WTC11 (cell line): Measurements from ENCODE around the gene PNO1. TPM values are rescaled to one million over a fixed set of nuclear protein-coding genes. Genes with fewer than 3 reads are reported as not detected.
A peak's percentile ranks its signal among the peaks of the same experiment; 100 is the strongest.

ENCODE experiments used
- ATAC-seq: fragments of 200-7000 bp; cut with Tn5 transposase; 2 replicates; pipeline ENCODE4 v1.10.0; 2021; ENCODE audit warnings: mild to moderate bottlenecking, moderate library complexity
- Bru-seq: library from RNA; stranded (reverse); fragments of 400-500 nt; gene quantifications from one replicate; lab custom pipeline; 2021; lab: Mats Ljungman, UMichigan
- CTCF ChIA-PET: fragments of 300-600 bp; sonication (Branson Sonifier 250); formaldehyde crosslinking; loops from one replicate; lab custom pipeline; 2021; ENCODE audit warnings: antibody characterized with exemption; lab: Charles Lee
- POLR2A ChIA-PET: fragments of 350-600 bp; sonication (Branson Sonifier 250); formaldehyde crosslinking; loops from one replicate; lab custom pipeline; 2021; ENCODE audit warnings: antibody characterized with exemption; lab: Charles Lee
- DNase-seq: peaks from one replicate; pipeline ENCODE4 v3.0.0; 2021; ENCODE audit warnings: low spot score
- H3K27ac Mint-ChIP-seq: 2 replicates; pipeline ENCODE4 v1.8.0; 2021; ENCODE audit warnings: mixed read lengths
- H3K27me3 Mint-ChIP-seq: 2 replicates; pipeline ENCODE4 v1.8.0; 2021; ENCODE audit warnings: low read depth, mild to moderate bottlenecking, moderate library complexity, mixed read lengths
- H3K36me3 Mint-ChIP-seq: 2 replicates; pipeline ENCODE4 v1.8.0; 2021; ENCODE audit warnings: mixed read lengths
- H3K4me1 Mint-ChIP-seq: 2 replicates; pipeline ENCODE4 v1.8.0; 2022; ENCODE audit warnings: mixed read lengths
- H3K4me3 Mint-ChIP-seq: 2 replicates; pipeline ENCODE4 v1.8.0; 2021; ENCODE audit warnings: mild to moderate bottlenecking, moderate library complexity, mixed read lengths
- H3K9me3 Mint-ChIP-seq: 2 replicates; pipeline ENCODE4 v1.8.0; 2021; ENCODE audit warnings: mixed read lengths
- AFF4 ChIP-seq: sonication (generic); formaldehyde crosslinking; IDR thresholded peaks from 2 replicates; pipeline ENCODE4 v1.8.1; 2023; ENCODE audit warnings: mild to moderate bottlenecking, missing genetic modification reagents, borderline replicate concordance
- ARID4B ChIP-seq: sonication (generic); formaldehyde crosslinking; IDR thresholded peaks from 2 replicates; pipeline ENCODE4 v1.8.0; 2023; ENCODE audit warnings: missing genetic modification reagents, mild to moderate bottlenecking, borderline replicate concordance
- ATF1 ChIP-seq: sonication (generic); formaldehyde crosslinking; IDR thresholded peaks from 2 replicates; pipeline ENCODE4 v1.8.1; 2023; ENCODE audit warnings: mild to moderate bottlenecking, moderate library complexity, missing genetic modification reagents
- CDX4 ChIP-seq: fragments of 250-450 bp; sonication (Bioruptor Pico); IDR thresholded peaks from 2 replicates; pipeline ENCODE4 v1.9.0; 2021; ENCODE audit warnings: moderate library complexity, mild to moderate bottlenecking, inconsistent platforms, borderline replicate concordance
- E2F1 ChIP-seq: sonication (generic); formaldehyde crosslinking; IDR thresholded peaks from 2 replicates; pipeline ENCODE4 v1.8.0; 2022; ENCODE audit warnings: mild to moderate bottlenecking, missing genetic modification reagents
- E2F4 ChIP-seq: sonication (generic); formaldehyde crosslinking; IDR thresholded peaks from 2 replicates; pipeline ENCODE4 v1.8.1; 2022; ENCODE audit warnings: low read depth, mild to moderate bottlenecking, moderate library complexity, missing genetic modification reagents, borderline replicate concordance
- EMX1 ChIP-seq: fragments of 250-450 bp; sonication (Bioruptor Pico); IDR thresholded peaks from 2 replicates; pipeline ENCODE4 v1.8.0; 2021; ENCODE audit warnings: mild to moderate bottlenecking
- HMGA2 ChIP-seq: fragments of 250-450 bp; sonication (Bioruptor Pico); IDR thresholded peaks from 2 replicates; pipeline ENCODE4 v1.4.0; 2021; ENCODE audit warnings: mild to moderate bottlenecking, moderate library complexity
- HMGXB4 ChIP-seq: sonication (generic); formaldehyde crosslinking; IDR thresholded peaks from 2 replicates; pipeline ENCODE4 v1.8.1; 2023; ENCODE audit warnings: mild to moderate bottlenecking, moderate library complexity, missing genetic modification reagents
- JAZF1 ChIP-seq: fragments of 250-450 bp; sonication (Bioruptor Pico); IDR thresholded peaks from 2 replicates; pipeline ENCODE4 v1.9.0; 2021; ENCODE audit warnings: moderate library complexity, mild to moderate bottlenecking, inconsistent platforms
- MAX ChIP-seq: sonication (generic); formaldehyde crosslinking; IDR thresholded peaks from 2 replicates; pipeline ENCODE4 v1.8.0; 2022; ENCODE audit warnings: mild to moderate bottlenecking, missing genetic modification reagents
- MXD4 ChIP-seq: fragments of 250-450 bp; sonication (Bioruptor Pico); IDR thresholded peaks from 2 replicates; pipeline ENCODE4 v1.8.0; 2021; ENCODE audit warnings: mild to moderate bottlenecking, moderate library complexity, borderline replicate concordance
- NFE2L1 ChIP-seq: sonication (generic); formaldehyde crosslinking; IDR thresholded peaks from 2 replicates; pipeline ENCODE4 v1.8.1; 2023; ENCODE audit warnings: missing genetic modification reagents
- SMAD4 ChIP-seq: sonication (generic); formaldehyde crosslinking; IDR thresholded peaks from 2 replicates; pipeline ENCODE4 v1.8.0; 2022; ENCODE audit warnings: mild to moderate bottlenecking, missing genetic modification reagents
- SOX15 ChIP-seq: fragments of 250-450 bp; sonication (Bioruptor Pico); IDR thresholded peaks from 2 replicates; pipeline ENCODE4 v1.9.0; 2021; ENCODE audit warnings: mild to moderate bottlenecking
- STAT6 ChIP-seq: sonication (generic); formaldehyde crosslinking; conservative IDR thresholded peaks from 2 replicates; pipeline ENCODE4 v1.8.1; 2023; ENCODE audit warnings: mild to moderate bottlenecking, low read depth, missing genetic modification reagents, moderate library complexity
- TCF7 ChIP-seq: sonication (generic); formaldehyde crosslinking; IDR thresholded peaks from 2 replicates; pipeline ENCODE4 v1.8.0; 2022; ENCODE audit warnings: mild to moderate bottlenecking, low read depth, missing genetic modification reagents, moderate library complexity
- ZNF219 ChIP-seq: sonication (generic); formaldehyde crosslinking; IDR thresholded peaks from 2 replicates; pipeline ENCODE4 v1.8.0; 2023; ENCODE audit warnings: missing genetic modification reagents, mild to moderate bottlenecking, borderline replicate concordance
- long read RNA-seq, 3 experiments: library from RNA in 1 of 3; library from capped mRNA in 1 of 3; library from polyadenylated mRNA in 1 of 3; unstranded in 2 of 3; stranded (forward) in 1 of 3; transcript quantifications; one replicate each; pipeline ENCODE4 v2.0.0, GENCODE V29; 2021
- total RNA-seq: library from RNA; stranded (reverse); gene quantifications from 3 replicates; pipeline ENCODE4 v1.2.3, GENCODE V29; 2021

PNO1 gene
- total RNA-seq: 23.2 to 25.5 TPM (median 24.0 TPM) in 3 replicates
- percentile 88 among the genes with signal in this experiment for Bru-seq, nascent RNA
- long read RNA-seq, experiment 1, transcript PNO1-201 (7 exons, 2,286 nt): major isoform, 231 of 252 reads
- long read RNA-seq, experiment 1, partial matches to known transcripts: 1 of 252 reads
- long read RNA-seq, experiment 1, other reads (novel, unspliced or antisense): 20 of 252 reads
- long read RNA-seq, experiment 2, transcript PNO1-201 (7 exons, 2,286 nt): major isoform, 24 of 46 reads
- long read RNA-seq, experiment 2, partial matches to known transcripts: 4 of 46 reads
- long read RNA-seq, experiment 2, other reads (novel, unspliced or antisense): 18 of 46 reads
- long read RNA-seq, experiment 3, transcript PNO1-201 (7 exons, 2,286 nt): major isoform, 125 of 137 reads
- long read RNA-seq, experiment 3, partial matches to known transcripts: 0 of 137 reads
- long read RNA-seq, experiment 3, other reads (novel, unspliced or antisense): 12 of 137 reads

GRCh38 chr2:68157402-68158133 is at the start of gene PNO1:
Gene PNO1 (plus strand): TSS chr2:68157888. CDS start chr2:68157935, 47 bp downstream.
- CTCF ChIA-PET: interaction anchor here (0.7 to 2.1 kb wide), 5 partner anchors 12 to 200 kb away, joined by 3 to 15 read pairs (median 4); no protein-coding TSS in a partner anchor
- Mint-ChIP-seq H3K27me3 (no peaks in the 10 kb centered on the region), H3K36me3 (peaks cover 29% of the 10 kb centered on the region), H3K27ac (peak within 1 kb of the TSS; percentile 100), H3K9me3 (no peaks in the 10 kb centered on the region), H3K4me1 (peaks cover 17% of the 10 kb centered on the region), H3K4me3 (peak within 1 kb of the TSS; percentile 96)
- POLR2A ChIA-PET: interaction anchor here (1.0 to 1.3 kb wide), 3 partner anchors 17 to 95 kb away, joined by 3 to 5 read pairs (median 4); partner anchors contain the start of gene C1D
- ATAC-seq (peak; percentile 92), DNase-seq (peak; percentile 95)
- TF ChIP-seq SMAD4 (CRISPR knock-in tag) (no peak), MAX (CRISPR knock-in tag) (peak; percentile 95), MXD4 (CRISPR knock-in tag) (no peak), HMGA2 (no peak), NFE2L1 (no peak), STAT6 (no peak), EMX1 (CRISPR knock-in tag) (no peak), ZNF219 (CRISPR knock-in tag) (no peak), HMGXB4 (no peak; the same call in 1 of the 2 replicates), JAZF1 (CRISPR knock-in tag) (no peak), SOX15 (CRISPR knock-in tag) (no peak), TCF7 (CRISPR knock-in tag) (no peak), CDX4 (CRISPR knock-in tag) (no peak), ATF1 (no peak), E2F1 (CRISPR knock-in tag) (no peak), AFF4 (CRISPR knock-in tag) (no peak), E2F4 (CRISPR knock-in tag) (no peak), ARID4B (CRISPR knock-in tag) (peak; percentile 66)
